ENCODE results near the gene SAFB. TPM values are rescaled to one million over a fixed set of nuclear protein-coding genes. Genes with fewer than 3 reads are reported as not detected.

The SAFB gene
- total RNA-seq, 2 experiments from 2014 or later: 68.9 to 177 TPM

DNA sequence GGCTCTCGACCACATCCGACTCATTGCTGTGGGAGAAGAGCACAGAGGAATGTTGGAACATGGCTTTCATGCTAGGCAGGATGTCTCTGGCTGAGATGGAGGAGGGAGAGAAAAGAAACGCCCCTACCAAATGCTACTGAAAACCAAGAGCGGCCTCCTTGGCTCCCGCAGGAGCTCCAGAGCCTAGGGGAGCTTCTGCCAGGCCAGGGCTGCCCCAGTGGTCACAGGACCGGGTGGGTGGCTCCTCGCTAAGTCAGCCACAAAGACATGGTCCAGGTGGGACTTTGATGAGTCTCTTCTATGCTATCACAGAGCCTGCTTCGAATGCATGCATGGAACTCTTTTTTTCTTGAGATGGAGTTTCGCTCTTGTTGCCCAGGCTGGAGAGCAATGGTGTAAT, 90.3 kb downstream of the SAFB start:
- Histone ChIP-seq H3K4me2 (ENCODE audit: low read length) (no peak overlapping the region), H3K27ac (ENCODE audit: low read depth, low read length, poor library complexity, severe bottlenecking) (no peak overlapping the region), H4K20me1 (ENCODE audit: insufficient read depth, low read length) (no peaks in the 10 kb centered on the region), H3K4me3 (ENCODE audit: low read depth, low read length, poor library complexity, severe bottlenecking) (no peak overlapping the region), H3K79me2 (ENCODE audit: insufficient read depth, low read depth, low read length) (peaks cover 47% of the 10 kb centered on the region), H3K9me2 (ENCODE audit: insufficient read depth, low read length) (no peaks in the 10 kb centered on the region), H2AFZ (ENCODE audit: low read length) (no peak overlapping the region), H3K9me3 (ENCODE audit: low read length) (no peaks in the 10 kb centered on the region), H3K36me3 (ENCODE audit: insufficient read depth, low read length) (peaks cover 91% of the 10 kb centered on the region), H3K4me1 (ENCODE audit: insufficient read depth, low read length, poor library complexity, severe bottlenecking) (peaks cover 12% of the 10 kb centered on the region)
- POLR2A ChIA-PET: no interaction called here
- CTCF ChIA-PET (ENCODE audit: unreplicated experiment): no interaction called here
- intact Hi-C loops (cut with micrococcal nuclease; ENCODE audit: unreplicated experiment): no loop called here
- TF ChIP-seq EZH2phosphoT487 (IDR thresholded peaks at IDR 0.05; ENCODE audit: borderline replicate concordance, low read depth, low read length): no peak
- TF ChIP-seq, protein P1, sequence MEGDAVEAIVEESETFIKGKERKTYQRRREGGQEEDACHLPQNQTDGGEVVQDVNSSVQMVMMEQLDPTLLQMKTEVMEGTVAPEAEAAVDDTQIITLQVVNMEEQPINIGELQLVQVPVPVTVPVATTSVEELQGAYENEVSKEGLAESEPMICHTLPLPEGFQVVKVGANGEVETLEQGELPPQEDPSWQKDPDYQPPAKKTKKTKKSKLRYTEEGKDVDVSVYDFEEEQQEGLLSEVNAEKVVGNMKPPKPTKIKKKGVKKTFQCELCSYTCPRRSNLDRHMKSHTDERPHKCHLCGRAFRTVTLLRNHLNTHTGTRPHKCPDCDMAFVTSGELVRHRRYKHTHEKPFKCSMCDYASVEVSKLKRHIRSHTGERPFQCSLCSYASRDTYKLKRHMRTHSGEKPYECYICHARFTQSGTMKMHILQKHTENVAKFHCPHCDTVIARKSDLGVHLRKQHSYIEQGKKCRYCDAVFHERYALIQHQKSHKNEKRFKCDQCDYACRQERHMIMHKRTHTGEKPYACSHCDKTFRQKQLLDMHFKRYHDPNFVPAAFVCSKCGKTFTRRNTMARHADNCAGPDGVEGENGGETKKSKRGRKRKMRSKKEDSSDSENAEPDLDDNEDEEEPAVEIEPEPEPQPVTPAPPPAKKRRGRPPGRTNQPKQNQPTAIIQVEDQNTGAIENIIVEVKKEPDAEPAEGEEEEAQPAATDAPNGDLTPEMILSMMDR (conservative IDR thresholded peaks at IDR 0.05; ENCODE audit: low read length): no peak
- no TSS peak for BruUV-seq (replicated peaks)
- DNase-seq (ENCODE audit: low spot score): no peak

DNA sequence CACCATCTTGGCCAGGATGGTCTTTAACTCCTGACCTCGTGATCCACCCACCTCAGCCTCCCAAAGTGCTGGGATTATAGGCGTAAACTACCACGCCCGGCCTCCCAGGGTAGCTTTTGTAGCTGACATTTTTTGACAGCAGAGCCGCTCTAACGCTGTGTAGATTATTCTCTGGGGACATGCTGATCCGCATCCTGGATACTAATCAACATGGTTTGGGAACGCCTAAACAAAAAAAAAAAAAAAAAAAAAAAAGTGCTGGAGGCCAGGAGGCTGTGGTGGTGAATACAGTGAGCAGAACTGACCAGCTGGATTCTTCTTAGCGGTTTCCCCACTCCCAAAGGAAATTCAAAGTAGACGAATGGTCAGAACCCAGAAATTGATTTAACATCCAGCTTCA, 91.9 kb downstream of the SAFB start:
- Histone ChIP-seq H3K36me3 (ENCODE audit: insufficient read depth, low read length) (peaks cover 91% of the 10 kb centered on the region), H3K27ac (ENCODE audit: low read depth, low read length, poor library complexity, severe bottlenecking) (no peak overlapping the region), H2AFZ (ENCODE audit: low read length) (no peak overlapping the region), H3K79me2 (ENCODE audit: insufficient read depth, low read depth, low read length) (peaks cover 63% of the 10 kb centered on the region), H4K20me1 (ENCODE audit: insufficient read depth, low read length) (0 out of 2 replicates have a peak, but pooled peaks cover 8% of the 10 kb centered on the region), H3K4me2 (ENCODE audit: low read length) (no peak overlapping the region), H3K9me3 (ENCODE audit: low read length) (no peaks in the 10 kb centered on the region), H3K4me1 (ENCODE audit: insufficient read depth, low read length, poor library complexity, severe bottlenecking) (peaks cover 18% of the 10 kb centered on the region), H3K4me3 (ENCODE audit: low read depth, low read length, poor library complexity, severe bottlenecking) (no peak overlapping the region), H3K9me2 (ENCODE audit: insufficient read depth, low read length) (no peaks in the 10 kb centered on the region)
- CTCF ChIA-PET (ENCODE audit: unreplicated experiment): no interaction called here
- POLR2A ChIA-PET: no interaction called here
- TF ChIP-seq, protein P1 (conservative IDR thresholded peaks at IDR 0.05; ENCODE audit: low read length): no peak
- TF ChIP-seq EZH2phosphoT487 (IDR thresholded peaks at IDR 0.05; ENCODE audit: borderline replicate concordance, low read depth, low read length): no peak
- intact Hi-C loops (cut with micrococcal nuclease; ENCODE audit: unreplicated experiment): no loop called here
- BruUV-seq (replicated peaks): no TSS peak
- DNase-seq (ENCODE audit: low spot score): no peak

DNA sequence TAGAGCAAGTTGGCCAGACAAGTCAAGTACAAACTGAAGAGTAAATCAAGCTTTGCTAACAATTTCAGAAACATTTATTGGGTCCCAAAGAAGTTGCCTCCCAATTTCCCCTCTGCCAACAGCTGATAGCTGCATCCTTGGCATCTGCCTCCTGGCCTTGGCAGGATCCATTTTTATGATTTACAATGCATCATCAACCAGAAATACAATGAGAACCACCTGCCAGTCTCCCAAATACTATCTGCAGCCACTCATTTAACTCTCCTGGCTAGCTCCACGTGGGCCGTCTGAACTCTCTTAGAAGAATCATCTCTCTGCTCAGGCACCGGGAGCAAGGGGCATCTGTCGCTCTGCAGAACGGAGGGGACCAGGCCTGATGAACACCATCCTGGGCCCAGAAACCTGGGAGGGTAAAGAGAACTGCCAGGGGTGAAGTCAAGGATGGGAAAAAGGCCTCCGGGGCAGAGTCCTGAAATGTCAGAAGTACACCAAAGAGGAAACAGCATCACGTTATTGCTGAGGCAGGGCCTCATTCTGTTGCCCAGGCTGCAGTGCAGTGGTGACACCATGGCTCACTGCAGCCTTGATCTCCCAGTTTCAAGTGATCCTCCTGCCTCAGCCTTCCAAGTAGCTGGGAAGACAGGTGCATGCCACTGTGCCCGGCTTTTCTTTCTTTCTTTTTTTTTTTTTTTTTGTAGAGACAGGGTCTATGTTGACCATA, 94.5 kb downstream of the SAFB start:
- H2AFZ ChIP-seq (ENCODE audit: low read length): no peak overlapping the region
- peaks cover 26% of the 10 kb centered on the region for H3K4me1 ChIP-seq (ENCODE audit: insufficient read depth, low read length, poor library complexity, severe bottlenecking)
- intact Hi-C loops (cut with micrococcal nuclease; ENCODE audit: unreplicated experiment): no loop called here
- no TSS peak for BruUV-seq (replicated peaks)
- ChIA-PET POLR2A (interaction anchor here (0.5 to 2.7 kb wide), 5 partner anchors 31 to 830 kb away, joined by 3 to 8 read pairs (median 3); partner anchors contain the start of genes SAFB and SAFB2), CTCF (ENCODE audit: unreplicated experiment) (no interaction called here)
- H3K27ac ChIP-seq (ENCODE audit: low read depth, low read length, poor library complexity, severe bottlenecking): peak overlapping the region; percentile 85
- peak overlapping the region; percentile 82 for H3K4me2 ChIP-seq (ENCODE audit: low read length)
- peaks cover 65% of the 10 kb centered on the region for H3K36me3 ChIP-seq (ENCODE audit: insufficient read depth, low read length)
- no peaks in the 10 kb centered on the region for H3K9me2 ChIP-seq (ENCODE audit: insufficient read depth, low read length)
- no peaks in the 10 kb centered on the region for H3K9me3 ChIP-seq (ENCODE audit: low read length)
- peak overlapping the region; percentile 98 for H3K4me3 ChIP-seq (ENCODE audit: low read depth, low read length, poor library complexity, severe bottlenecking)
- H4K20me1 ChIP-seq (ENCODE audit: insufficient read depth, low read length): 0 out of 2 replicates have a peak, but pooled peaks cover 8% of the 10 kb centered on the region
- H3K79me2 ChIP-seq (ENCODE audit: insufficient read depth, low read depth, low read length): peaks cover 64% of the 10 kb centered on the region
- TF ChIP-seq, protein P1 (conservative IDR thresholded peaks at IDR 0.05; ENCODE audit: low read length): no peak
- TF ChIP-seq EZH2phosphoT487 (IDR thresholded peaks at IDR 0.05; ENCODE audit: borderline replicate concordance, low read depth, low read length): no peak
- no peak for DNase-seq (ENCODE audit: low spot score)

All from OCI-LY7 (cell line).